Sigmoid colon (tissue), 4 donors: Measurements from ENCODE around the gene OPCML.

Experiments used
- CTCF ChIP-seq, 4 experiments: fragments of 450-650 bp in 3 of 4; fragments of 200-600 bp in 1 of 4; IDR thresholded peaks; one replicate each; pipeline ENCODE4 v1.5.1; 2016 to 2019; ENCODE audit warnings: antibody characterized with exemption in 4 of 4, mild to moderate bottlenecking in 3 of 4, moderate library complexity in 2 of 4
- POLR2A ChIP-seq, 2 donors: fragments of 450-650 bp; IDR thresholded peaks; one replicate each; pipeline ENCODE4 v1.6.1; 2016; ENCODE audit warnings: antibody characterized with exemption in 2 of 2, mild to moderate bottlenecking in 2 of 2, moderate library complexity in 2 of 2
- POLR2AphosphoS5 ChIP-seq, 4 donors: sonication (generic); formaldehyde crosslinking; IDR thresholded peaks; one replicate each; pipeline ENCODE4 v1.6.1; 2017; ENCODE audit warnings: antibody characterized with exemption in 4 of 4

DNA sequence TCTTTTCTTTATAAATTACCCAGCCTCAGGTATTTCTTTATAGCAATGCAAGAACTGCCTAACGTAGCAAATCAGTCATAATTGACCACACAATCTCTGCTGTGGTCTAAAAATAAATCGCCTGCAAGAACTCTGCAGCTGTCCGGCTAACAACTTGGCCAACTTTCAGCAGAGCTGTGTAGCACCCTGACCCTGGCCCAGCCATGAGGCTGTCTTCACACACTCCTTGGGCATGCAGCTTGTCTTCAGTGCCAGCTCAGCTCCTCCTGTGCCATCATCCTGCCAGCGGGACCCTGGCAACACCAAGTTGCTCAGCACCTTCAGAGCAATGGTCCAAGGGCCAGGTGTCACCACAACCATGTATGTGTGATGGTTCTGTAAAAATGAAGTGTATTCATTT lies 355.6 kb downstream of the OPCML start:
- no peak for TF ChIP-seq CTCF (IDR thresholded peaks at IDR 0.05)
- no peak for TF ChIP-seq POLR2AphosphoS5 (IDR thresholded peaks at IDR 0.05)
- no peak for TF ChIP-seq POLR2A (IDR thresholded peaks at IDR 0.05)
